ENCODE measurements around the gene SLC25A20. TPM values are rescaled to one million over a fixed set of nuclear protein-coding genes. Genes with fewer than 3 reads are reported as not detected.

The SLC25A20 gene
- total and polyA plus RNA-seq, 9 donors: 5.6 to 37.6 (median 11.1) TPM

DNA sequence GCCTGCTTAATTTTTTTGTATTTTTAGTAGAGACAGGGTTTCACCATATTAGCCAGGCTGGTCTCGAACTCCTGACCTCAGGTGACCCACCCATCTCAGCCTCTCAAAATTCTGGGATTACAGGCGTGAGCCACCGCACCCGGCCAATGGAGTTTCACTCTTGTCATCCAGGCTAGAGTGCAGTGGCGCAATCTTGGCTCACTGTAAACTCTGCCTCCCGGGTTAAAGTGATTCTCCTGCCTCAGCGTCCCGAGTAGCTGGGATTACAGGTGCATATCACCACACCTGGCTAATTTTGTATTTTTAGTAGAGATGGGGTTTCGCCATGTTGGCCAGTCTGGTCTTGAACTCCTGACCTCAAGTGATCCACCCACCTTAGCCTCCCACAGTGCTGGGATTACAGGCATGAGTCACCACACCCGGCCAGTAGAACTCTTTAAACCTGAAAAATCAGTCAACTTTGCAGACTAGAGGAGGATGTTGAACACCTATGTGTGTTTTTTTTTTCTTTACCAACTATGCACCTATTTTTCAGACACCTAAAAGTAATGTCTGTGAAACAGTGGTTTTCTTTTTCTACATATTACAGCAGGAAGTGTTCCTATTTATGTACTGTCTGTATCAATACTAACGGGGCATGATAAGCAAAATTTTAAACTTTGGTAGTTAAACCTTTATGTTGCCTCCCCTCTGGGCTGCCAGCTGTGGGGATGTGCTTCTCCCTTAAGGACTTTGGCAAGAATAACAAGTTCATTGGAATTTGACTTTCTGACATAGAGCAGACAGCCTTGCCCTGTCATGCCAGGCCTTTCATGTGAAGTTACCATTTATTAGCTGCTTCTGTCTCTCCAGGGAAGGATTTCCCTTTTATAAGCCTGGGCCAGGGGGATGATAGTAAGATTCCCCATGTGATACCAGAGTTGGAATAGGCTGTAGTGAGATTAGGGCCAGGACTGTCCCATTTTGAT, 28.0 kb upstream of the SLC25A20 start:
- Histone ChIP-seq H3K9me3 (no peaks in the 10 kb centered on the region), H3K4me3 (no peak overlapping the region), H3K36me3 (no peaks in the 10 kb centered on the region), H3K27ac (no peak overlapping the region), H3K27me3 (no peaks in the 10 kb centered on the region), H3K4me1 (ENCODE audit: insufficient read depth) (peaks cover 2% of the 10 kb centered on the region)
- TF ChIP-seq EP300 (IDR thresholded peaks at IDR 0.05): no peak
- TF ChIP-seq POLR2A (IDR thresholded peaks at IDR 0.05): no peak
- TF ChIP-seq, protein P1, sequence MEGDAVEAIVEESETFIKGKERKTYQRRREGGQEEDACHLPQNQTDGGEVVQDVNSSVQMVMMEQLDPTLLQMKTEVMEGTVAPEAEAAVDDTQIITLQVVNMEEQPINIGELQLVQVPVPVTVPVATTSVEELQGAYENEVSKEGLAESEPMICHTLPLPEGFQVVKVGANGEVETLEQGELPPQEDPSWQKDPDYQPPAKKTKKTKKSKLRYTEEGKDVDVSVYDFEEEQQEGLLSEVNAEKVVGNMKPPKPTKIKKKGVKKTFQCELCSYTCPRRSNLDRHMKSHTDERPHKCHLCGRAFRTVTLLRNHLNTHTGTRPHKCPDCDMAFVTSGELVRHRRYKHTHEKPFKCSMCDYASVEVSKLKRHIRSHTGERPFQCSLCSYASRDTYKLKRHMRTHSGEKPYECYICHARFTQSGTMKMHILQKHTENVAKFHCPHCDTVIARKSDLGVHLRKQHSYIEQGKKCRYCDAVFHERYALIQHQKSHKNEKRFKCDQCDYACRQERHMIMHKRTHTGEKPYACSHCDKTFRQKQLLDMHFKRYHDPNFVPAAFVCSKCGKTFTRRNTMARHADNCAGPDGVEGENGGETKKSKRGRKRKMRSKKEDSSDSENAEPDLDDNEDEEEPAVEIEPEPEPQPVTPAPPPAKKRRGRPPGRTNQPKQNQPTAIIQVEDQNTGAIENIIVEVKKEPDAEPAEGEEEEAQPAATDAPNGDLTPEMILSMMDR (IDR thresholded peaks at IDR 0.05): no peak
- no peak for DNase-seq
- 78 to 87% (median 82%) methylated on average over 11 of the region's 11 CpGs for WGBS, 3 donors
- intact Hi-C loops (cut with DNase I): no loop called here

DNA sequence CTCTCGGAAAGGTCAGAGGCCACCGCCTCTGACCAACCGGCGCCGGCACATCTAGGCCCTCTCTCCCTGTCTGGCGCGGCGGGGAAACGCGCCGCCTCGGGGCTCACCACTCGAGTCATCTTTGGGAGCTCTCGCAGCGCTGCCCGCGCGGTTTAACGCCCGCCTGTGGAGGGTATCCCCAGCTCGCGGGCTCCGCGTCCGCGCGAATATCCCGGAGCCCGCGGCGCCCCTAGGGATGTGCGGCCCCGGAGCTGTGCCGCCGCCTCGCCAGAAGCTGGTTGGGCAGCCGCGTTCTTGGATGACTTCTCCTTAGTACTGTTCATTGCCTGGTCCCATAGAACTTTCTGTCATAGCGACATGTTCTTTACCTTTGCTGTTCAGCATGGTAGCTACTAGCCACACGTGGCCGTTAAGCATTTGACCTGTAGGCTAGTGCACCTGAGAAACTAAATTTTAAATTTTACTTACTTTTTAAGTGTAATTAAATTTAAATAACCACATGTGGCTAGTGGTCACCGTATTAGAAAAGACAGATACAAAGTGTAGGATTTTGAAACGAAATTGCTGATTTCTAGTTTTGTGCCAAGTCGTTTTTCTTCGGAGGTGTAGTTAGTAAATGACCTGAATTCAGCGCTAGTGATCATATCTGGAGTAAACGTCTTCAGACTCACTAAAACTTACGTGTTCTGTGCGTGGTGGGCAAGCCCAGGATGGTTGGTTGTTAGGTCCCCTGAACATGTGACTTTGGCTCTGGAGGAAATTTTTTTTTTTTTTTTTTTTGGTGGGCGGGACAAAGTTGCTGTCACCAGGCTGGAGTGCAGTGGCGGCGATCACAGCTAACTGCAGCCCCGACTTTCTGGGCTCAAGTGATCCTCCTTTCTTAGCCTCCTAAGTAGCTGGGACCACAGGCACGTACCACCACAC, 20.8 kb upstream of the SLC25A20 start:
- H3K4me3 ChIP-seq: peak overlapping the region; percentile 100
- intact Hi-C loops (cut with DNase I): loop anchor here in 1 of 4 donors (10.0 kb wide), 1 partner anchor 105 kb away; the partner anchor contains the start of genes IMPDH2 and NDUFAF3
- no peaks in the 10 kb centered on the region for H3K9me3 ChIP-seq
- 1 to 2% (median 2%) methylated on average over 48 to 54 of the region's 54 CpGs for WGBS, 3 donors
- H3K27me3 ChIP-seq: no peaks in the 10 kb centered on the region
- H3K27ac ChIP-seq: peak overlapping the region; percentile 93
- H3K36me3 ChIP-seq: no peaks in the 10 kb centered on the region
- H3K4me1 ChIP-seq (ENCODE audit: insufficient read depth): peaks cover 11% of the 10 kb centered on the region
- peak in 1 of 5 donors; percentile 72 for DNase-seq
- TF ChIP-seq, protein P1 (IDR thresholded peaks at IDR 0.05): no peak
- TF ChIP-seq POLR2A (IDR thresholded peaks at IDR 0.05) (no peak), EP300 (IDR thresholded peaks at IDR 0.05) (no peak)

DNA sequence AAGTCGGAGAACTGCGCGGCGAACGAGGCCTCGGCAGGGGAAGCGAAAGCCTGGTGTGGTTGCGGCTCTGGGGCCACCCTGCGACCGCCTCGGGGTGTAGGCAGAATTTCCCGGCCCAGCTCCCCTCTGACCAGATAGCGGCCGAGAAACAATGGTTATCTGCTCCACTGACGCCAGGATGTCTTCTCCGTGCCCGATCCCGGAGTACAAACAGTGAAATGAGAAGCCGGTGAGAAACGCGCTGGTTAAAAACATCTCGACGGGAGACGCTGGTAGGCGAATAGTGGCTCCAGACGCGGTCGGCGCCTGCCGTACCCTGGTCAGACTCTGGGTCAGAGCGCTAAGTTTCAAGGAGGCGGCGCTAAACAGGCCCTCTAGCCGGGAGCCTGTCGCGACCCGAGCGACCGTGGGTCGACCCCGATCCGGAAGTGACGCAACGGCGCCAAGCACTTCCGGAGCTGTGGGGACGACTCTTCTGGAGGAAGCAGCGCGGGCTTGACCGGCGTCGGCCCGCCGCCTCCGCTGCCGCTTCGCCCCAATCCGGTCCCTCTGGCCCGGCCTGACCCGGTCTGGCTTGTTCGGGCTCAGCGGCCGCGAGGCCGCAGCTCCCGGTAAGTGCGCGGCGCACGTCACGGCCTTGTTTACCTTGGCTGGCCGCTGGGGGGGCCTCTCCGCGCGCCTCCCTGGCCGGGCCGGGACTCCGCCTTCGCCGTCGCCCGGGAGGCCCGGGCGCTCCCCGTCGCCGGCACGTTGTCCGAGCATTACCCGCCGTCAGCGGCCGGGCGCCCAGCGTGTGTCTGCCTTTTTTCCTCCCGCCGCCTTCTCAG, 19.9 kb upstream of the SLC25A20 start, which contains the start of gene ARIH2:
TSS of gene ARIH2 (plus strand) at position 455 of the 827 bp plus-strand sequence. CDS start 8,717 bp downstream, outside the sequence.
- WGBS, 3 donors: 0 to 1% (median 0%) methylated on average over 90 to 97 of the region's 97 CpGs
- intact Hi-C loops (cut with DNase I): loop anchor here in 1 of 4 donors (10.0 kb wide), 1 partner anchor 106 kb away; the partner anchor contains the start of genes IMPDH2 and NDUFAF3
- TF ChIP-seq, protein P1 (IDR thresholded peaks at IDR 0.05): peak in 2 of 3 donors; percentile 19 to 51
- TF ChIP-seq EP300 (IDR thresholded peaks at IDR 0.05) (no peak), POLR2A (IDR thresholded peaks at IDR 0.05) (peak; percentile 87)
- Histone ChIP-seq H3K4me3 (peak within 1 kb of the TSS; percentile 100), H3K9me3 (no peaks in the 10 kb centered on the region), H3K36me3 (no peaks in the 10 kb centered on the region), H3K4me1 (ENCODE audit: insufficient read depth) (peaks cover 11% of the 10 kb centered on the region), H3K27ac (peak within 1 kb of the TSS; percentile 93), H3K27me3 (no peaks in the 10 kb centered on the region)
- DNase-seq: peak; percentile 89 to 96 (median 92)
